IPS-NIHi7 (cell line): ENCODE data around the gene C3orf20.

Experiments
- DNase-seq: peaks from one replicate; pipeline ENCODE4 v3.0.0; 2012; ENCODE audit warnings: mixed read lengths; ENCODE audit errors: extremely low spot score

Gene C3orf20

DNA sequence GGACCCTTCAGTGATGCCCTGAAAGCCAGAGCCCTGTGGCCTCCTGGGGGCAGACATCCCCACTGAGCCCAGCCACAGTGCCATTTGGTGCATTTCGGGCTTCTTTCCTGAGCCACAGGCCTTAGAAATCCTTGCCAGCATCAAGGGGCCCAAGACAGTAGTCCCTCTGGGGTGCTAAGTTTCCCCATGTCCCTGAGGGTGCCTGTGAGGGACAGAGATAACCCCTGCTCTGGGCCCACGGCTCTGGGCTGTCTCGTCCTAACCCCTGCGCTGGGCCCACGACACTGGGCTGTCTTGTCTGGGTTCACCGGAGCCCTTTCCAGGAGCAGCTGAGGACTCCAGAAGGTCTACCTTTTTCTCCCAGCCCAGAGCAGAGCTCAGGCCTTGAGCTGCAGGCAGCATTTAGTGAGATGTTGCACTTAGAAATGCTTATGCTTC lies 98.8 kb downstream of the C3orf20 start:
- DNase-seq: no peak

DNA sequence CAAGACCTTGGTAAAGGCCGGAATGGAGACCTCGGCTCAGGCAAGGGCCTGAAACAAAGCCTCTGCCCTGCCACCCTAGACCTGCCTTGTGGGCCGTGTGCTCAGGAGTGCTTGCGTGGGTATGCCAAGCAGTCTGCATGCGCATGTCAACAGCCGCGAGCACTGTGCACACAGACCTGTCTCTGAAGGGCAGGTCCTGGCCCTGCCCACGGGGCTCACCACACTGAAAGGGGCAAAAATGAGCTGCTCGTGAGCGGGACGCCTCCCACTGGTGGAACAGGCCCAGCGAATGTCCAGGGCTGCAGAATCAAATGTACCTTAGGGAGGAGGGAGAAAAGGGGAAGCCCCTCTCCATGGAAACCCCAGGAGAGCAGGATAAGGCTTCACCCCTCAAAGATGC lies 99.5 kb downstream of the C3orf20 start:
- DNase-seq: no peak

DNA sequence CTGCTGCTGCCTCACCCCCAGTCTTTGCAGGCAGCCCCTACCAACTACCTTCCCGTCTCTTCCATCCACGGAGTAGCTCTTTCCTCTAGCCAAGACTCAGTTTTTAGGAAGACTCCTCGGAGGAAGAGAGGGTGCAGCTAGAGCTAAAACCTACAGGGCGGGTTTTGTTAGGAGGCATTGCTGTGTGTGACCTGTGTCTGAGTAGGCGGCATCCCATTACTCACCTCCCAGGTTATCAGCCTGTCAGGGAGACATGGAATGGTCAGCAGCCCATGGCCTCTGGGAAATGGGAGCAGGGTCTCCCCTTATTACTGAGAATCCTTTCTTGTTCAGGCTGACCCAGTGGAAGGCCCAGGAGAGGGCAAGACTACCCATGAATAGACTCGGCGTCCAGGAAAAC lies 100.1 kb downstream of the C3orf20 start:
- DNase-seq: no peak

DNA sequence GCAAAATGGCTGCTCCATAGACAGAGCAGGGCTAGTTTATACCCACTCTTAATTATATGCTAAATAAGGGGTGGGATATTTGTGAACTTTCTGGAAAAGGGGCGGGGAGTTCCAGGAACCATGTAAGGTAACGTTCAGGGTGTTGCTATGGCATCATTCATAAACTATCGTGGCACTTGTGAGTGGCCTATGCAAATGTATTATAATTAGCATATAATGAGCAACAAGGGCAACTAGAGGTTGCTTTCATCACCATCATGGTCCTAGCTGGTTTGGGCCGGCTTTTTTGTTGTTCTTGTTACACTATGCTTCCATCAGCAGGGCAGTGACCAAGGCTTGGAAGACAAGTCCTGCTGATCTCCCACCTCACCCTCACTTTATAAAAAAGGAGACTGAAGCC lies 100.6 kb downstream of the C3orf20 start:
- no peak for DNase-seq

DNA sequence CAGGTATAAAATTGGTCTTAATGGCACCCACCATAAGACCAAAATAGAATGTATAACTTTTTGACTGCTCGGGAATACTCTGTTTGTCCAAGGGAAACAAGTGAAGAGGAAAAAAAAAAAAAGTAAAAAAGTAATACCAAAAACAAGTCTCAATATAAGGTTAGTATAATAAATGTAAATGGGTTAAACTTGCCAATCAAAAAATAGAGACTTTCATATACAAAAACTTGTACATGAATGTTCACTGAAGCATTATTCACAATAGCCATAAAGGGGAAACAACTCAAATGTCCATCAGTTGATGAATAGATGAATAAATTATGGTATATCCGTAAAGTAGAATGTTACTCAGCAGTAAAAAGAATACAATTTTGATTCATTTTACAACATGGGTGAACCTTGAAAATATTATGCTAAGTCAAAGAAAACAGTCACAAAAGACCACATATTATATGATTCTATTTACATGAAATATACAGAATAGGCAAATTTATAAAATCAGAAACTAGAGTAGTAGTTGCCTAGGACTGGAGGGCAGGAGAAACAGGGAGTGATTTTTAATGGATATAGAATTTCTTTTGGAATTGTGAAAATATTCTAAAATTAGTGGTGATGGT lies 104.2 kb downstream of the C3orf20 start:
- no peak for DNase-seq

DNA sequence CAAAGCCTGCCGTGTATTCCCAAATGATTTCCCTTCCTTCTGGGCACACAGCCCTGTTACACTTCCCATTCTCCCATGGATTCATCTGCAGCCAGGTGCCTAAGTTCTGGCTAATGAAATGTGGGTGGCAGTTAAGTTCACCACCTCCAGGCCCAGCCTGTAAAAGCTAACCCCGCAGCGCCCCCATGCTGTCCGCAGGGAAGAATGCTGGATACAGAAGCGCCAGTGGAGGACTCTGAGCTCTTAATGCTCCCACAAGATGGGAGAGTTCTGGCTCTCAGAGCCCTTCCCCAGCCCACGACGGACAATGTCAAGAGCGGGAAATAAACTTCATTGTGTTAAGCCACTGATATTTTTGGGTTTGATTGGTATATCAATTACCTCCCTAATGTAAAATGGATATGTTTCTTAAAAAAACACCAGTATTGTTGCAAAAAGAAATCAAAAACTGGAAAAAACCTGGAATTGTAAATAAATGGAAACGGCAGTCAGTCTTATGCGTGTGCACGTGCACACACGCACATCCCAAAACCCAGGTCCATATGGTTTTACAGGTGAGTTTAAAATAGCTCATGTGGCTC lies 106.1 kb downstream of the C3orf20 start:
- DNase-seq: peak; percentile 90

DNA sequence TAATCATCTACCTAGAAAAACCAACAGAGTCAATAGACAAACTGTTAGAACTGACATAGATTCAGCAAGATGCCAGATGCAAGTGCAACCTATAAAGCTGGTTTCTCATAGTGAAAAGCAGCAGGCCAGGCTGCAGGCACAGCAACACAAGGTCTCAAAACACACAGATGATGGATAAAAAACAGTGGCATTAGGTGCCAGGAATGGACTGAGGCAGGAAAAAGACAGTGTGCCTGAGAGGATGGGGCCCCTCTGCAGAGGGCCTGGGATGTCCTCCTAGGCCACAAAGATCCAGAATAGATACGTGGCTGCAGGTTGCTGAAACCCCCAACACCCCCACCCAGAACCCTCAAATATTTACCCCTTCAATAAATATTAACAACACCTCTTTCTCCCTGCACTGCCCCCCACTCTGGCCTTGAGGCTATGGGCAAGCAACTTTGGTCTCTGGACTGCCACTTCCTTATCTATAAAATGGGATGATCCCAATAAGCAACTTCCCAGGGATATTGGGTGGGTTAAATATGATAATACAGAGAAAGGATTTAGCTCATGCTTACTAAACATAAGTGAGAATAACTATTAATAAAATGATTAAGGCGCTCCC lies 108.6 kb downstream of the C3orf20 start:
- no peak for DNase-seq

DNA sequence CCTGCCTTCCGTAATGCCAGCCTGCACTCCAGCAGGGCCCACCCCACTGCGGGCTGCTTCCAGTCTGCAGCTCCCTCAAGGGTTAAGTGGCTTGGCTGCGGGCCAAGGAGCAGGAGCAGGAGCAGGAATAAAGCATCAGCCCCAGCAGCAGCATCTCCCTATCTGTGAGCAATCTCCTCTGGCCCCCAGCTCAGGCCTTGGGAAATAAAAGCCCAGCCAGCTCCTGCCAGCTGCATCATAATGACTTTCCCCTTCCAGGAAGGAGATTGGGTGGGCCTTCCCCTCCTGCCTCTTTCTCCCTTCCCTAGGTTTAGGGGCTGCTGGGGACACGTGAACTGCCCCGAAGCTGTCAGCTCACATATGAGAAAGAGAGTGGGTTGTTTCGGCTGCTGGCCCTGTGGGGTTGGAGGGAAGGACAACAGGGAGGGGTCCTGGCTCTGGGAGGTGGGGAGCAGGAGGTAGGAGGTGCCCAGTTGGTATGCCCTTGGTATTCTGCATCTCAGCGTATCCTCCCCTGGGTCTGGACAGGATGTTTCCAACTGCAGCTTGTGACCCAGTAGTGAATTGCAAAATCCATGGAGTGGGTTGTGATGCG lies 109.2 kb downstream of the C3orf20 start:
- peak; percentile 41 for DNase-seq

DNA sequence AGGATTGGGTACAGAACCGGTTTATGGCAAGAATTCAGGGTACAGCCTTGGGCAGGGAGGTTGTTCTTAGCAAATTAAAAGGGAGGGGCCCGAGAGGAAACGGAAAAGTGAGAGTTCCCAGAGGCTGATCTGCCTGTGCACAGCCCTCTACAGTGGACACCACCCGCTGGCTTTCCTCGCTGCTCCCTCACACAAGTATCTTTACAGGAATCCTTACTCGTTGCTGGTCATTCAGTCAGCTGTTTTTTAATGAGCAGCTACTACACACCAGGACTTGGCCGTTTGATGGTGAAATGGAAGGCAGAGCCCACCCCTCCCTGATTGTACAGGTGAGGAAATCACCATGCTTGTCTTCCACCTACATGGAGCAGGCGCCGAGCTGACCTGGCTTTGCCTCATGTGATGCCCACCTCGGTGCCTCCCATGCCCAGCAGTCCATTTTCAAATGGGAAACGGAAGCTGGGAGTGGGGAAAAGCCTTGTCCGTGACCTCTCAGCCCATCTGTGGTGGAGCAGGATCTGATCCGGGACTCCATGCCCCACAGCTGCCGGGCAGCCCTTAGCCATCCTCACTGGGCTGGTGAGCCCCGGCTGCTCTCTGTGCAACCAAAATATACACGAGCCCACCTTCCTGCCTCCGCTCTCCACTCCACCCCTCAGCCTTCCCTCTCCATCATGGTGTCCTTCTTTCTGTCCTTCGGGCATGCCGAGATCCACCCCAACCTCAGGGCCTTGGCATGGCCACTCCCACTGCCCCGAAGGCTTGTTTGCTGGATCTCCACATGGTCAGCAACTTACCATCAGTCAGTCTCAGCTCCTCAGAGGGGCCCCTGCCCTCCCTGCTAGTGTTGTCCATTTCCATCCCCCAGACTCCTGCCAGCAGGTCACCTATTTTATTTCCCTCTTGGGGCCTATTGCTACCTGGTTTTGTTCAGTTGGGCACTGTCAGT lies 110.5 kb downstream of the C3orf20 start:
- DNase-seq: no peak

DNA sequence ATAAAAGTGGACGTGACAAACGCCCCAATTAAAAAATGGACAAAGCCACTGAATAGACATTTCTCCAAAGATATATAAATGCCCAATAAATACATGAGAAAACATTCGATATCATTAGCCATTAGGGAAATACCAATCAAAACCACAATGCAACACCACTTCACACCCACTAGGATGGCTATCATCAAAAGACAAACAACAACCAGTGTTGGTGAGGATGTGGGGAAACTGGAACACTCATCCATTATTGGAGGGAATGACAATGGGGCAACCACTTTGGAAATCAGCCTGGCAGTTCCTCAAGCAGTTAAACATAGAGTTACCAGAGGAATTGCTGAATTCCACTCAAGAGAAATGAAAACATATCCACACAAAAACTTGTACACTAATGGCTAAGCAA lies 111.4 kb downstream of the C3orf20 start:
- DNase-seq: no peak

DNA sequence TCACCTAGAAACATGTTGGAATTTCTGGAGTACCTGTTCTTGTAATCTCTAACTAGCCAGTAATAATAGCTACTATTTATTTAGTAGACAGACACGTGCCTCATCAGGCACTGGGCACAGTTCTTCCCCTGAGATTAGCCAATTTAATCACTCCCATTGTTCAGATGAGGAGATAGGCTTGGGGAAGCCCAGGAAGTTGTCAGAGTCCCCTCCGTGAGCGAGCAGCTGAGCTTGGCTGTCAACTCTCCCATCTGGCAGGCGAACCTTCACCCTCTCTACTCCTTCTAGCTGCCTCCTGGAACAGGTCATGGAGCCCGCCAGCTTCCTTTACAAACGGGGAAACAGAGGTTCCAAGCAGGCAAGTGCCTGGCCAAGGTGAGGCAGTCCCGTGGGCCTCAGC lies 112.7 kb downstream of the C3orf20 start:
- DNase-seq: no peak

DNA sequence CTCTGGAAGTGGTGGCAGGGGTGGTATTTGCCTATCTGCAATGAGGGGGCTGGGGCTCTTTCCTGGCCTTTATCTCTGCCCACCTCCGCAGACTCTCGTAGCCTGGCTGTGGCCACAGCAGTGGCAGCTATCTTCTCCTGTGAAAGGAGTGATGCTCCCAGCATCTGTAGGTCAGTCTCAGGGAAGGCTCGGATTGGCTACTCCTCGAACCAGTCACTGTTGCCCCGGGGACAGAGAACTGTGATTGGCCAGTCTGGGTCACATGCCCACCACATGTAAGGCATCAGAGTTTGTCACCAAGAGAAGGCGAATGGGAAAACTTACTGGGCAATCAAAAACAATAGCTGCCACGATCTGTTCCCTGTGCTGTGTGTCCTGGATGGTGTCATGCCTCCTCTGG lies 113.7 kb downstream of the C3orf20 start:
- no peak for DNase-seq

DNA sequence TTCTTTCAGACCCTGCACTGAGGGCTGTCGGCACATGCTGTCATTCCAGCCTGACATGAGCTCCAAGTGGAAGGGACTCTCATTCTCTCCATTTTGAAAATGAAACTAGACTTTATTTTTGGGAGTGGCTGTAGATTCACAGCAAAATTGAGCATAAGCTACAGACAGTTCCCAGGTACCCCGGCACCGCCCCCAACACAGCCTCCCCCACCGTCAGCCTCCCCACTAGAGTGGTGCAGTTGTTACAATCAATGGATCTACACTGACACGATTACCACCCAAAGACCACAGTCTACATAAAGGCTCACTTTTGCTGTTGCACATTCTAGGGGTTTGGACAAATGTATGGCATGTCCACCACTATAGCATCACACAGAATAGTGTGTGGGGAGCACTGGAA lies 114.3 kb downstream of the C3orf20 start:
- DNase-seq: no peak

DNA sequence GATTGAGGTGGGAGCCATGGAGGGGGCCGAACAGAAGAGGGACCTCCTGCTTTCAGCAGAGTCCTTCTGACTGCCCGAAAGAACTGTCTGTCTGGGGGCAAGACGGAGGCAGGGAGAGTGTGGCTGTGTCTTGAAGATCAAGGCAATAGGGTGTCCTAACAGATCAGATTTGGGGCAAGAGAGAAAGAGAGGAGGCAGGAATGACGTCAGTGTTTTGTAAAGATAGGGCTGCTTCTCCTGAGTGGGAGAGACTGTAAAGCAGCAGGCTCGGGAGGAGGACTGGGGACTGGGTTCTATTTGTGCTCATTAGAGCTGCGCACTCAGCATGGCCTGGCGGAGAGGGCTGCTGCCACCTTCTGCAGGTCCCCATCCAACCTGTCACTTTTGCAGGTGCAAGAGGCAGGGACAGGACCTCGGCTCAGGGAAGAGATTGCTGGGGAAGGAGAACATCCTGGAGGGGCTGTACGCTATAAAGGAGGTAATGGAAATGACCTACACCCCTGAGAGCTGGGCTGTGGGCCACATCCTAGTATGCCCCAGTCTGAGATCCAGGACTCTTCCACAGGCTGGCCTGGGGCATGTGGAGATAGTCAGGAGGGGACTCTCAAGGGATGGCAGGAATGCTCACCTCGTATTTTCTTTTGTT lies 114.8 kb downstream of the C3orf20 start:
- no peak for DNase-seq

DNA sequence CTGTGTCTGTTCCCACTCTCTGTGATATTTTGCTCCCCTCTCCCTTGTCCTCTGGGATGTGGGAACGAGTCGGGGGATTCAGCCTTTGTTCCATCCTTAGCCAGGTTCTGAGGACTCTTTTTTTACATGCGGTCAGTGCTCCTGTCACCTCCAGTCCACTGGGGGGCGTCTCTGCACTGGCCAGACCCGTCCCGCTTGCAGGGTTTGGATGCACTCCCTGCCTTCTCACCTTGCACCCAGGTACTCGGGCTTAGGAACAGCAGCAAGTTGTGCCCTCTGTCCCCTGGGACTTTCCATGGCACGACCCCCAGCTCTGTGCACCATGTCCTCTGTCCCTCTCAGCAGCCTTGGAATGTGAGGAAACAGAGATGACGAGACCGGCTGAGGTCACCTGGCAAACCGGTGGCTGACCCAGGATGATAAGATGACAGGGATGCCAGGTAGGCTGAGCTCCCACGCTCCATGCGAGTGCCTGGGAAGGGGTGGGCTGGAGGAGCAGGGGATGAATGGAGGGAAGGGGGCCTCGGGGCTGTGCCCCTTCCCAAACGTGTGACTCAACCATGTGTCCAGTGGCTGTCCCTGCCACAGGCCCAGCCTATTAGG lies 116.5 kb downstream of the C3orf20 start:
- DNase-seq: peak; percentile 91

DNA sequence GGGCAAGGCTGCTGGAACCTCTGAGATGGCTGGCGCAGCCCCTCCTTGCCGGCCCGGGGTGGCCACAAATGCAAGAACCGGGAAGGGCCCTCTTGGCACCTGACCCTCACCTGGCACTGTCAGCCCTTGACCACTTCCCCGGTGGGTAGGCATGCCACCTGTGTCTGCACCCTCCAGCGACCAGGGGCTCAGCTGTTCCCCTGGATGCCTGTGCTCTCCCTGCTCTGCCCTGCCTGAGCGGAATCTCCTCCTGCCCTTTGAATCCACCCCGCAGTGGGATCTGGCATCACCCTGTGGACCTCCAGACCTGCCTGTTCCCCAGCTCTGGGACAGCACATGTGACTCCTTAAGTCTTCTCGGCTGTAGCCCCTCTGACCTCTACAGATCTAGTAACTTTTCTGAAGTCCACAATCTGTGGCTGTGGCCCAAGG lies 117.8 kb downstream of the C3orf20 start:
- DNase-seq: no peak

DNA sequence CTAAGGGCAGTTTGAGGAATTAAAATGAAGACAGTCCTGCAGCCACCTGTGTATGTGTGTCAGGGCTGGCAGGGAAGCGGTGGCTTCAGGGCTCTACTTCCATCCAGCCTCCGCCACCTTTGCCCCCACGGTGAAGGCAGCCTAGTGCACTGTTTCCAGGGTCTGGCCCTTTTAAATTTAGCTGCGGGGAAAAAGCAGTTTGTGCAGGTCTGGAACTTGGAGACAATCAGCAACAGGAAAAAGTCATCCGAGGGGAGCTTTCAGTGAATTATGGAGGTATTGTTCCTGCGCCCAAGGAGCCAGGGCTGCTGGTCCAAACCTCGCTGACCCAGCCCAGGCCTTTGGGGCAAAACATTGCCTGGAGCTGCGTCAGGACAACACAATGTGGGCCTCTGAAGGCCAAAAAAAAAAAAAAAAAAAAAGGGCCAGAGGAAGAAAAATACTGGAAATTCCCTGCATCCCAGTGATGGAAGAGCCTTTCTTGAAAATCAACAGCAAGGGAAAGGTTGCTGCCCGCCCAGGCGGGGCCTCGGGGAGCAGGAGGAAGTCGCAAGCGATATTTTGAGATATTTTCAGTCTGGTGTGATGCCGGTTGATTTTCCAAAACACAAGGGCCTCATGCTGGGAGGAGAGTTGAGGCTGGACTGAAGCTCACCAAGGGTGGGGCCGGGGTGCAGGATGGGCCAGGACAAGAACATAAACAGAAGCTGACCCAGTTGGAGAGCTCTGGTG lies 118.4 kb downstream of the C3orf20 start:
- no peak for DNase-seq

DNA sequence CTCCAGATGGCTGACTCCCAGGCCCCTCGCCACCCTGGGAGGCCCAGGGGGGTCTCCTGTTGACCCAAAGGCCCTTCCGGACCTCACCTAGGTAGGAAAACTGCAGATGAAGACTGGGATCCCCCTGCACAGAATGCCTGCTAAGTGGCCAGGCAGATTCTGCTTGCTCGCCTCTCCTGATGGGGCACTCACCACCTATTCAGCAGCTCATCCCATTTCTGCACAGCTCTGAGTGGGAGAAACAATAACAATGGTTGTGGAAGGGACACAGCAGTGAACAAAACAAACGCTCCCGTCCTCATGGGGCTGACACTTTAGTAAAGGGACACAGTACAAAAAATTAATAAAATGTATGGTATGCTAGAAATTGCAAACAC lies 118.9 kb downstream of the C3orf20 start:
- DNase-seq: no peak

DNA sequence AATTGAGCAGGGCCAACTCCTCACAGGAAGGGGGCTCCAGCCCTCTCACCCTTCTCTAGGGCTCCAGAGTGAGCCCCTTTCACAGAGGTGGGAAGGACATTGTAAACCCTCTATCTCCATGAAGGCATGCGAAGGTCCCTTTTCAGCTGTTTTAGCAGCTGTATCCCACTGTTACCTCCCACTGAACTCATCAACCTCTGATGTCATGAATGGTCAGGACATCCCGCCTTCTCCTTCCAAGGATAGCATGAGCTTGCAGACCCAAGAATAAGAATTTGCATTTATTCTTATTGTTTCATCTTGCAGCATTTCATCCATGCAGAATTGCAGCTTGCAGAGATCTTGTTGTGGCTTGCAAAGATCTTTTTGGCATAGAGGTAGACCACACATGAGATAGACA lies 119.5 kb downstream of the C3orf20 start:
- DNase-seq: no peak

DNA sequence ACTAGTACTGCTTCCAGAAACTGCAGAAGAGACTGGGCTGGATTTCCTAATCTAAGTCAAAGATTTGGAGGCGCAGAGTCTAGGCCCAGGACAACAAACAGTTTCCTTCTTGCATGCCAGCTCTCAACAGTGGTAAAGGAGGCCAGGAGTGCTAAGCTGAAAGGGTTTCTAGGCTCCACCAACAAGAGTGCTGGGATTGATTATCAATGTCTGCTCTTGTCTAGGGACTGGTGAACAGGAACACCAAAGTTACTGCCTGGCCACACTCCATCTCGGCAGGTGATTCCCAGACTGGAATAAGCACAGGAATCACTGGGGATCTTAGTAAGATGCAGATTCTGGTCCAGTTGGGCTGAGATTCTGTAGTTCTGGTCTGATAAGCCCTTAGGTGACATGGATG lies 121.1 kb downstream of the C3orf20 start:
- no peak for DNase-seq
